ENCODE data around the gene KCNE4.

KCNE4 gene, protein sequence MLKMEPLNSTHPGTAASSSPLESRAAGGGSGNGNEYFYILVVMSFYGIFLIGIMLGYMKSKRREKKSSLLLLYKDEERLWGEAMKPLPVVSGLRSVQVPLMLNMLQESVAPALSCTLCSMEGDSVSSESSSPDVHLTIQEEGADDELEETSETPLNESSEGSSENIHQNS

GRCh38 chr2:223051693-223052289, at the start of gene KCNE4:
Gene KCNE4, plus strand, starts transcription at chr2:223052190. Its CDS starts 641 bp downstream, at chr2:223052831.
- DNase-seq: no peak

DNA sequence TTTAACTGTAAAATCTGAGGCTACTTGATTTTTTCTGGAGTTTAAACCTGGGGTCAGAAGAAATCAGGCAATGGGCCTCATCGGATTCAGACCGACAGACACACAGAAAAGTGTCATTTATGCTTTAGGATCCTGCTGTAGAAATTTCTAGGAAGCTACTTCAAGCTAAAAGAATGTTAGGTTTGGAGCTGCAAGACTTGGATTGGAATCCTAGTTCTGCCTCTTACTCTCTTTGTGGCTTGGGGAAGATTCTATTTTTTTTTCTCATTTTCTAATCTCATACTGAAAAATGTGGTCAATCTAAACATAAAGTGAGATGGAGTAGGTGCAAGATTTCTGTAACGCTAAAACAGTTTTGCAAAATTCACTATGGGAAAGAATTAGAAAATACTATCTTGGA, 48.8 kb upstream of the KCNE4 start:
- no peak for DNase-seq

DNA sequence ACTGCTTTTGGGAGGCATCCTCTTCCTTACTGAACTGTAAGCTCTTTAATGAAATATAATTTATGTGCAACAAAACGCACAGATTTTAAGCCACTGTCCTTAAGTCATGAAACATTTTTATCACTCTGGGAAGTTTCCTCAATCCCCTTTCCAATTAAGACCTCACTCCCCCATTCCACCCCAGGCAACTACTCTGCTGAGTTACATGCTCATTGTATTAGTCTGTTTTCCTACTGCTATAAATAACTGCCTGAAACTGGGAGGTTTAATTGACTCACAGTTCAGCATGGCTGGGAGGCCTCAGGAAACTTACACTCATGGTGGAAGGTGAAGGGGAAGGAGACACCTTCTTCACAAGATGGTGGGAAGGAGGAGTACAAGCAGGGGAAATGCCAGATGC, 46.5 kb upstream of the KCNE4 start:
- DNase-seq: no peak

DNA sequence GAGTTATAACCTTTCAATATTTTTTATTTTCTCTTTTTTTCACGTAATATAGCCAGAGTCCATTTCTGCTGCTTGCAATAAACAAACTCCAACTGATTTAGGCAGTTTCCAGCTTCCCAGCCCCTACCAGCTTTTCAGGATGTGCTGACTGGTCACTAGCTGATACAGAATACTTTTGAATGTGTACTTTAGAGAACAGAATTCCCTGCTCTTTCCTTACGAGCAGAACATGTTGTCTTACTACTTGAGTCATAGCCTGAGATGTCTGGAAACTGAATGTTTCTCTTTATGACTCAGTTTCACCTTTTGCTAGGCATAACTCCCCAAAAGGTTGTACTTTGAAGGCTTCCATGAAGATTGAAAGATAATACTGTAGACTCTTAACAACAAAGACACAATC, 44.5 kb upstream of the KCNE4 start:
- no peak for DNase-seq

- no peak for DNase-seq
Observed at GRCh38 chr2:223008162-223008561, 43.8 kb upstream of the KCNE4 start.

DNA sequence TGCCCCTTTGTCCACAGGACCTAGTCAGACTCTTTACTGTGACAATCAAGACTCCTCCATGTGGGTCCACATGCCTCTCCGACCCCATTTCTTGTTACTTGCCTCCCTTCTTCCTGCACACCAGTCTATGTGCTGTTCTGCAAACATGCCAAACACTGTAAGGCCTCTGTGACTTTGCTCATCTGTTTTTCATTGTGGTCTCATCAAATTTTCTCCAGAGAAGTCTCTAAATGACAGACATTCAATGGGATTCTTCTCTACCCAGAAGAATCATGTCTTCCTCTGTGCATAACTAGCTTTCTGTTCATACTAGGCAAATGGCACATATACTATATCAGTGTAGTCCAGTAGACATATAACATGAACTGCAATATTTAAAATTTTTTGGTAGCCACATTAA, 43.0 kb upstream of the KCNE4 start:
- no peak for DNase-seq

DNA sequence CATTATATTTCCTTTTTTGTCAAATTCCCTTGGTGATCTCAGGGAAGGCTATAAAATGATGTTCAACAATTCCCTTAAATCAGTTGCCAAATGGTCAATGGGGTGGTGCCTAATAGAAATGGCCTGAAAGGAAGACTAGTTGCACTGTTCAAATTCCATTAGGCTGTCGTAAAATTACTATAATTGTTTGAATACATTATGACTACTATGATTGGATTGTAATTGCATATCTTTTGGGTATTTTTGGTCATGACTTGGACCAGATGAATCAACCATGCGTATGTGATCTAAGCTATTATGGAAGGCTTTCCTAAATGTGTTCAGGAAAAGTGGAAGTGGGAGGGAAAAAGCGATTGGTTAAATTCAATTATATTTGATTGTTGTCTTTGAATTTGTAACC, 41.3 kb upstream of the KCNE4 start:
- no peak for DNase-seq

DNA sequence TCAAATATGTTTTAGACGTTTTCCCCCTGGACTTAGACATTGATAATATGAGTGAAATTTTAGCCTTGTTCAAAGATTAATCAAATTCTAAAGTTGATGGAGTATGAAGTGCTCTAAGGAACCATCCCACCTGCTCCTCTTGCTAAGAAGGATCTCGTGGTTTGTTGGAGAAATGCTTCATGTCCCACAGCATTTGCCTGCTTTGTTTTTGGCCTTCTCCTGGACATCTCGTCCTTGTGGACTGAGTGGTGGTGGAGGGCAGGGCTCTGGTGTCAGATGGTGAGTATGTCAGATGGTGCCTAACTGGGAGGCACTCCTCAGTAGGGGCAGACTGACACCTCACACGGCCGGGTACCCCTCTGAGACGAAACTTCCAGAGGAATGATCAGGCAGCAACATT, 39.7 kb upstream of the KCNE4 start:
- DNase-seq: no peak

GRCh38 chr2:223019390-223019930, 32.5 kb upstream of the KCNE4 start:
- no peak for DNase-seq

- DNase-seq: no peak
Observed at GRCh38 chr2:223019987-223020717, 31.8 kb upstream of the KCNE4 start.

- no peak for DNase-seq
Observed at GRCh38 chr2:223020971-223021675, 30.9 kb upstream of the KCNE4 start.

- no peak for DNase-seq
Observed at GRCh38 chr2:223026357-223027110, 25.5 kb upstream of the KCNE4 start.

DNA sequence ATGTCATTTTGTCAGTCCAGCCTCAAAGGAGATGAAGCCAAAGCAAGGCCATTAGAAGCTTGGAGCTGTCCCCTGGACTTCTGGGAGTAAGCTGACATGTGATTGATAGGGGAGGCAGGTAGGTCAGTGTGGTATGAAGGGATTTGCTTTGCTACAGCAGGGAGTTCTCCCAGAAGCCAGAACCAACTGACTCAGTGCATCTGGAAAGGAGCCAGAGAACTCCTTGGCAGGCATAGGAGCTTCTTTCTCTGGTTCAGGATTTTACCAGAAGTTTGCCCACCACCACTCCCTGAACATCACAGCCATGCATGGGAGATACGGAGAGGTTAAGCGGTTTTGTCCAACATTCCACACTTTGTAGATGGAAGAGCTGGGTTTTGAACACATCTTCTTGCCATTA, 24.5 kb upstream of the KCNE4 start:
- DNase-seq: no peak

DNA sequence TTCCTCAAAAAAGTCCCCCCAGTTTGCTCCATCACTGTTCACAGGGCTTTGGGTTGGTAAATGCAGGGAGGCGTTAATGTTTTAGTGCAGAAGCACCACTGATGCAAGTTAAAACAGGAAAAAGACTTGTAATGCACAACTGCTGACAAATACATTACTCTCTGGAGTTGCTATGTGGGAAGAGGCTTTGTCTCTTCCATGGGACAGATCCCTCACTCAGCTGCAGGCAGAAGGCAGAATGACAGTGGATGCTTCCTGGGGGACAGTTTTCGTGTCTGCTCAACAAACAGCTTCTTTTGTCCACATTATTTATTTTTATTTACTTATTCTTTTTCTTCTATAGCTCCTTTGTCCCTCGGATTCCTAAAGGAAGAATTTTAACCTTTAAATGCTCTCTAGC, 22.7 kb upstream of the KCNE4 start:
- no peak for DNase-seq

DNA sequence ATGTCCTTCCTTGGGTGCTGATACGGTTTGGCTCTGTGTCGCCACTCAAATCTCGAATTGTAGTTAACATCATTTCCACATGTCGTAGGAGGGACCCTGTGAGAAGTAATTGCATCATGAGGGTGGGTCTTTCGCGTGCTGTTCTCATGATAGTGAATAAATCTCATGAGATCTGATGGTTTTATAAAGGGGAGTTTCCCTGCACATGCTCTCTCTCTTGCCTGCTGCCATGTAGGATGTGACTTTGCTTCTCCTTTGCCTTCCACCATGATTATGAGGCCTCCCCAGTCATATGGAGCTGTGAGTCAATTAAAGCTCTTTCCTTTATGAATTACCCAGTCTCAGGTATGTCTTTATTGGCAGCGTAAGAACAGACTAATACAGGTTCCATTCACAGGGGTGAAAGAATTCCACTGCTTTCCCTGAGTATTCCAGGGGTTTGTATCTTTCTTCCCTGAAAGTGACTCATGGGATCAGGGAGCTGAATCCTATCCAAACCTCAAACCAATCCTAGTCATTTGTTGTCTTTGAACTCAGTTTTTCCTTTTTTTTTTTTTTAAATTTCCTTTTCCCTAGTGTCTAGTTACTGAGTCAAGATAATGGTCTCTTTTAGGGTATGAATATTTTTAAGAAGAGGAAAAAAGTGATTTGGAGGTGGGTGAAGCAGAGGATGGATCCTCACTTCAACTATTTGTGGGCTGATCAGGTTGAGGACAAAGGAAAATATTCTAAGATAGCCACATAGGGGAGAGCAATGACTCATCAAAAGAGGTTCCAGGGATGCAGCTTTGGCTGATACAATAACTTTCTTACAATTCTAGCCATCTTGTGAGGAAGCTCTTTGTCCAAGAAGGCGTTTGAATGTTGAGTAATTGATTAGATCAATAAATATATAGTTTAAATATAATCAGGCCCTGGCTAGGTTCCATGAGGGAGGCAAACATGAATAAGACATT, 19.5 kb upstream of the KCNE4 start:
- DNase-seq: no peak

- no peak for DNase-seq
Observed at GRCh38 chr2:223034221-223034975, 17.6 kb upstream of the KCNE4 start.

- DNase-seq: no peak
Observed at GRCh38 chr2:223036790-223037444, 15.1 kb upstream of the KCNE4 start.

GRCh38 chr2:223037445-223037800, 14.6 kb upstream of the KCNE4 start:
- DNase-seq: no peak

- no peak for DNase-seq
Observed at GRCh38 chr2:223039618-223040017, 12.4 kb upstream of the KCNE4 start.

- DNase-seq: no peak
Observed at GRCh38 chr2:223040527-223040926, 11.5 kb upstream of the KCNE4 start.

All from NCI-H1694 (cell line).